Mammary epithelial cell (primary cell): ENCODE data around the gene TPBGL.

Experiments used
- EZH2 ChIP-seq: IDR thresholded peaks from 2 replicates; pipeline ENCODE4 v1.6.1; 2012; ENCODE audit warnings: low read length, inconsistent platforms, borderline replicate concordance
- TF ChIP-seq, protein P1 (sequence below), 2 donors: IDR thresholded peaks in 1 of 2; conservative IDR thresholded peaks in 1 of 2; 2 replicates each; pipeline ENCODE4 v1.5.1; 2011 to 2012; ENCODE audit warnings: inconsistent platforms in 2 of 2, low read length in 2 of 2, mild to moderate bottlenecking in 2 of 2, control low read depth in 1 of 2, low read depth in 1 of 2; ENCODE audit not compliant: insufficient read depth in 1 of 2; ENCODE audit errors: extremely low read depth in 1 of 2

GRCh38 chr11:75214843-75215242, 25.7 kb upstream of the TPBGL start:
- TF ChIP-seq, protein P1, sequence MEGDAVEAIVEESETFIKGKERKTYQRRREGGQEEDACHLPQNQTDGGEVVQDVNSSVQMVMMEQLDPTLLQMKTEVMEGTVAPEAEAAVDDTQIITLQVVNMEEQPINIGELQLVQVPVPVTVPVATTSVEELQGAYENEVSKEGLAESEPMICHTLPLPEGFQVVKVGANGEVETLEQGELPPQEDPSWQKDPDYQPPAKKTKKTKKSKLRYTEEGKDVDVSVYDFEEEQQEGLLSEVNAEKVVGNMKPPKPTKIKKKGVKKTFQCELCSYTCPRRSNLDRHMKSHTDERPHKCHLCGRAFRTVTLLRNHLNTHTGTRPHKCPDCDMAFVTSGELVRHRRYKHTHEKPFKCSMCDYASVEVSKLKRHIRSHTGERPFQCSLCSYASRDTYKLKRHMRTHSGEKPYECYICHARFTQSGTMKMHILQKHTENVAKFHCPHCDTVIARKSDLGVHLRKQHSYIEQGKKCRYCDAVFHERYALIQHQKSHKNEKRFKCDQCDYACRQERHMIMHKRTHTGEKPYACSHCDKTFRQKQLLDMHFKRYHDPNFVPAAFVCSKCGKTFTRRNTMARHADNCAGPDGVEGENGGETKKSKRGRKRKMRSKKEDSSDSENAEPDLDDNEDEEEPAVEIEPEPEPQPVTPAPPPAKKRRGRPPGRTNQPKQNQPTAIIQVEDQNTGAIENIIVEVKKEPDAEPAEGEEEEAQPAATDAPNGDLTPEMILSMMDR (conservative IDR thresholded peaks at IDR 0.05 in 1 of 2, IDR thresholded peaks at IDR 0.05 in 1 of 2; ENCODE audit: extremely low read depth in 1 of 2, insufficient read depth in 1 of 2, low read depth in 1 of 2, low read length in 2 of 2): no peak
- TF ChIP-seq EZH2: no peak
